GM21447 (cell line): ENCODE measurements around the gene TPSG1.

Experiments
- ATAC-seq: cut with Tn5 transposase; IDR thresholded peaks from one replicate; pipeline ENCODE4 v1.9.1; 2021; ENCODE audit not compliant: unreplicated experiment

Gene TPSG1

GRCh38 chr16:1217526-1217925 is 7.5 kb downstream of the TPSG1 start:
- no peak for ATAC-seq

GRCh38 chr16:1216681-1217400 is 8.2 kb downstream of the TPSG1 start:
- ATAC-seq, result no peak

GRCh38 chr16:1216296-1216619 is 8.8 kb downstream of the TPSG1 start:
- no peak for ATAC-seq

- ATAC-seq, result no peak
These were observed 9.3 kb downstream of the TPSG1 start for GRCh38 chr16:1215574-1216295.

- no peak for ATAC-seq
These were observed 10.3 kb downstream of the TPSG1 start for GRCh38 chr16:1214719-1215118.

GRCh38 chr16:1213796-1214372 is 11.2 kb downstream of the TPSG1 start:
- ATAC-seq, result no peak

GRCh38 chr16:1213231-1213630 is 11.8 kb downstream of the TPSG1 start:
- ATAC-seq, result no peak

GRCh38 chr16:1212616-1213194 is 12.4 kb downstream of the TPSG1 start:
- no peak for ATAC-seq

GRCh38 chr16:1211451-1212268 is 13.4 kb downstream of the TPSG1 start:
- no peak for ATAC-seq

GRCh38 chr16:1210461-1210860 is 14.6 kb downstream of the TPSG1 start:
- no peak for ATAC-seq

- no peak for ATAC-seq
These were observed 16.0 kb downstream of the TPSG1 start for GRCh38 chr16:1209081-1209480.

GRCh38 chr16:1208239-1208830 is 16.7 kb downstream of the TPSG1 start:
- ATAC-seq, result no peak

GRCh38 chr16:1206786-1207185 is 18.3 kb downstream of the TPSG1 start:
- no peak for ATAC-seq

GRCh38 chr16:1206326-1206725 is 18.7 kb downstream of the TPSG1 start:
- ATAC-seq, result no peak

GRCh38 chr16:1204933-1205332 is 20.1 kb downstream of the TPSG1 start:
- no peak for ATAC-seq

- no peak for ATAC-seq
These were observed 22.8 kb downstream of the TPSG1 start for GRCh38 chr16:1202274-1202673.

- ATAC-seq, result no peak
These were observed 23.6 kb downstream of the TPSG1 start for GRCh38 chr16:1201444-1201843.

GRCh38 chr16:1200014-1200627 is 24.9 kb downstream of the TPSG1 start:
- no peak for ATAC-seq

GRCh38 chr16:1199347-1200013 is 25.6 kb downstream of the TPSG1 start:
- ATAC-seq, result no peak
